Activated gamma-delta T cell treated with anti-CD3 and anti-CD28 coated beads, Interleukin-2, amount 50 U/mL, for 16 hours (primary cell): ENCODE results near the gene GPR61.
A peak's percentile ranks its signal among the peaks of the same experiment; 100 is the strongest.

ENCODE experiments used
- DNase-seq: peaks from one replicate; pipeline ENCODE4 v3.0.0-alpha.2; 2020; ENCODE audit warnings: low read depth

The GPR61 gene

DNA sequence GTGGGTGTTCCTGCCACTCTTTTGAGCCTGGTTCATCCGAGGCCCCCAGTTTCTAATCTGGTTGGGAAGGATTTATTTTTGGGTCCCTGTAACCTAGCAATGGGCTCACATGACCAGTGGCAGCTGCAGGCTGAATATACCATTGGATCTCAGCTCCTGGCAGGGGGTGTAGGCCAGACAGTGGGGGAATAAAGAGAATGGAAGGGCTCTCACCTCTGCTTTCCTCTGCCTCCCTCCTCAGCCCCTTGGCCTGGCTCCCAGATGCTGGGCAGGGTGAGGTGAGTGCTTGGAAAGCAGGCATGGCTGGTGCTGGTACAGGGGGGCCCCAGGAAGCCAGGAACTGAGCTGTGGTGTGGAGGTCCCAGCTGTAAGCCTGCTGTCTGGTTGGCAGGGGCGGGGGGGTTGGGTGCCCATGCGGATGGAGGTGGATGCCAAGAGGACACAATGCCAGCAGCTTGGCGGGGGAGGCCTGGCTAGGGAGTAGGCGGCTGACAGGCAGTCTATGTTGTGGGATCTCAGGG lies 3.6 kb upstream of the GPR61 start:
- no peak for DNase-seq

DNA sequence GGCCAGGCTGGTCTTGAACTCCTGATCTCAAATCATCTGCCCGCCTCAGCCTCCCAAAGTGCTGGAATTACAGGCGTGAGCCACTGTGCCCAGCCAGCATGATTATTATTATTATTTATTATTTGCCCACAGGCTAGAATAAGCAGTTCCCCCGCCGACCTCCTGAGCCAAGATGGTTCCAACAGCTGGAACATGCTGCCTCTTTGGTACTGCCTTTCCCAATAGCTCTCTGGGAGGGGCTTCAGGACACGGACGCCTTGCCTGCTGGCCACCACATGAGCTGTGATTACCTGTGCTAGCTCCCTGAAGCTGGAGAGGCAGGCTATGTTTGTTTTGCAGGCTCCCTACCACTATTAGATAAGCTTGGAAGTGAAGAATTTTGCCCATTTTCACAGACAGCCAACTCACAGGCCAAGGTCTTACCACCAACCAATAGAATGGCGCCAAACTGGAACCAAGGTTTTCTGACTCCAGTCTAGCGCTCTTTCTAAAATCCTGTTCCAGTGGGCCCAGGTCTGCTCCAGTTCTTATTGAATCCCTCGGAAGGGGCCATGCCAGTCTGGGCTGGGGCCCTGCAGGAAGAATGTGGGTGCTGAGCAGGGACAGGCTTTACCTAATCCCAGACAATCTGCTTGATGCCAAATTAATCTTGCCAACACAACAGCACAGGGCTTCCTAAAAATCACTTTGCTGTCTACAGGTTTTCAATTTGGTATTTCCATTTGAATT lies 2.1 kb upstream of the GPR61 start:
- DNase-seq = no peak

DNA sequence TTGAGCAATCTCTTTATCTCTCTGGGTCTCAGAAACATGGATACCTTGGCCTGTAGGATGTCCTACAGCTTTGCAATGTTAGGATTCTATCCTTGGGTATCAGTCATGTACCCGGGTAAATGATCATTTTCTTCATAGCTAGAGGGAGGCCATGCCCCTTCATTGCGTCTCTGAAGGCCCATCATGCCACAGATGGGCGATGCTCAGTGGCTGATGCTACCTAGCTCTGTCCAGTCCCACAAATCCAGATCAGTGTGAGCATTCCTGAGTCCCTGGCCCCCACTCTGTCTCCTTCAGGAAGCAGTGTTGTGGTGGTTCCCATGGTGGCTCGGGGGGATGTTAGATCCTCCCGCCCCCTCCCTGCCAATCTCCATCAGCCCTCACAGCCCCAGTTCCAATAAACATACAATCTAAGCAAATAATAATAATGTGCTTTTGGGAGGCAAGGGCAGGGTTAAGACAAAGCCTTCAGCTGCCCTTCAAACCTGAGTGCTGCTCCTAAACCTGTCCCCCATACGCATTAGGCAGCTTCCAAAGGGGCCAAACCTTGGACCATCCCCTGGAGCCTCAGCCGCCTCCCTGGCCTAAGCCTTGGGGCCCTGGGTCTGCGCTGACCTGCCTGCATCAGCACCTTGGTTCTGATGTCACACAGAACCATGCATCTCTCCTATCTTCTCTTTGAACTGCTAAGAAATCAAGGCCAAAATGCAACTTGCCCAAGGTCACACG lies 681 bp upstream of the GPR61 start:
- no peak for DNase-seq

DNA sequence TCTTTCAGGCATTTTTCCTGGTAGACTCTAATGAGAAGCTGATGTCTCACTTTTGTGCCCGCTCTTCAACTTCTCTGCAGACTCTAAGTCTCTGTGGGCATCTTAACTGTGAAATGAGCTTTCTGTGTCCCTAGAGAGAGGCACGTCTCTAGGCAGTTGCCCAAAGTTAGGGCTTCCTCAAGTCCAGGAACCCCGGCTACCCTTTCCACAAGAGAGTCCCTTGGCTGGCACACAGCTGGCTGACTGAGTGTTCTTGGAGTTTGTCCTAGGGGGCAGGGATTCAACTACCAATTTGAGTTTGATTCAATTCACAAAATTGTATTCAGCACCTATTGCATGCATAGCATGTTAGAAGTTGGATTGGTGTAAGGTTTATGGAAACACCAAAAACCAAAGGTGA lies 1.4 kb downstream of the GPR61 start:
- DNase-seq = no peak

DNA sequence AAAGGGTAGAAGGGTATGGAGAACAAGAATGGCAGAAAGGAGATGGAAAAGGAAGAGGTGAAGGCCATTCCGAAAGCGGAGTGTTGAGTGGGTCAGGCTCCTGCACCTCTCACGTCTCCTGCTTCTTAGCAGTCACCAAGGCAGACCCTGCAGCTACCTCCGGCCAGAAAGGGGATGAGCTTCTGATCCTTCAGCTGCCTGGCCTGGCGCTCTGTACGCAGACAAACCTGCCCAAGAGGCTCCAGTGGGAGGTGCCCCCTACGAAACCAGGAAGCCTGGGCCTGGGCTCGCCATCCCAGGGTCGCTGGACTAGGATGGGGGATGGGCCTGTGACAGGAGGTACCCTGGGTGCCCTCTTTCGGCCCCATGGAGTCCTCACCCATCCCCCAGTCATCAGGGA lies 3.0 kb downstream of the GPR61 start:
- DNase-seq = no peak

DNA sequence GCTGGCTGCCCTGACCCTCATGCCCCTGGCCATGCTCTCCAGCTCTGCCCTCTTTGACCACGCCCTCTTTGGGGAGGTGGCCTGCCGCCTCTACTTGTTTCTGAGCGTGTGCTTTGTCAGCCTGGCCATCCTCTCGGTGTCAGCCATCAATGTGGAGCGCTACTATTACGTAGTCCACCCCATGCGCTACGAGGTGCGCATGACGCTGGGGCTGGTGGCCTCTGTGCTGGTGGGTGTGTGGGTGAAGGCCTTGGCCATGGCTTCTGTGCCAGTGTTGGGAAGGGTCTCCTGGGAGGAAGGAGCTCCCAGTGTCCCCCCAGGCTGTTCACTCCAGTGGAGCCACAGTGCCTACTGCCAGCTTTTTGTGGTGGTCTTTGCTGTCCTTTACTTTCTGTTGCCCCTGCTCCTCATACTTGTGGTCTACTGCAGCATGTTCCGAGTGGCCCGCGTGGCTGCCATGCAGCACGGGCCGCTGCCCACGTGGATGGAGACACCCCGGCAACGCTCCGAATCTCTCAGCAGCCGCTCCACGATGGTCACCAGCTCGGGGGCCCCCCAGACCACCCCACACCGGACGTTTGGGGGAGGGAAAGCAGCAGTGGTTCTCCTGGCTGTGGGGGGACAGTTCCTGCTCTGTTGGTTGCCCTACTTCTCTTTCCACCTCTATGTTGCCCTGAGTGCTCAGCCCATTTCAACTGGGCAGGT lies 3.8 kb downstream of the GPR61 start:
- no peak for DNase-seq

DNA sequence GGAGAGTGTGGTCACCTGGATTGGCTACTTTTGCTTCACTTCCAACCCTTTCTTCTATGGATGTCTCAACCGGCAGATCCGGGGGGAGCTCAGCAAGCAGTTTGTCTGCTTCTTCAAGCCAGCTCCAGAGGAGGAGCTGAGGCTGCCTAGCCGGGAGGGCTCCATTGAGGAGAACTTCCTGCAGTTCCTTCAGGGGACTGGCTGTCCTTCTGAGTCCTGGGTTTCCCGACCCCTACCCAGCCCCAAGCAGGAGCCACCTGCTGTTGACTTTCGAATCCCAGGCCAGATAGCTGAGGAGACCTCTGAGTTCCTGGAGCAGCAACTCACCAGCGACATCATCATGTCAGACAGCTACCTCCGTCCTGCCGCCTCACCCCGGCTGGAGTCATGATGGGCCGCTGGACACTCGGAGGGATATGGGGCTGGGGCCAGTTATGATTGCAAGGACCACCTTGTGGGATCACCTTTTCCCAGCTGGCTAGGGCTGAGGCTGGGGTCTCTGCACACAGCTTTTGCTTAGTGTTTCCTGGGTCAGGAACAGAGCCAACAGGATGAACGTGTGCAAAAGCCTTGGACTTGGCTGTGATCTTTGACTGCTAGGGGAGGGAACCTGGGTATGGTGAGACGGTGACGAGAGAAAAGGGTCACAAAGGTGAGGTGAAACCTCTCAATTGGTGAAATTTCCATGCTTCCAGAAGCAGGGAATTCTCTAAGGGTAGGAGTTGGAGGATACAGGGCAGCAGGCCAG lies 4.5 kb downstream of the GPR61 start:
- no peak for DNase-seq

DNA sequence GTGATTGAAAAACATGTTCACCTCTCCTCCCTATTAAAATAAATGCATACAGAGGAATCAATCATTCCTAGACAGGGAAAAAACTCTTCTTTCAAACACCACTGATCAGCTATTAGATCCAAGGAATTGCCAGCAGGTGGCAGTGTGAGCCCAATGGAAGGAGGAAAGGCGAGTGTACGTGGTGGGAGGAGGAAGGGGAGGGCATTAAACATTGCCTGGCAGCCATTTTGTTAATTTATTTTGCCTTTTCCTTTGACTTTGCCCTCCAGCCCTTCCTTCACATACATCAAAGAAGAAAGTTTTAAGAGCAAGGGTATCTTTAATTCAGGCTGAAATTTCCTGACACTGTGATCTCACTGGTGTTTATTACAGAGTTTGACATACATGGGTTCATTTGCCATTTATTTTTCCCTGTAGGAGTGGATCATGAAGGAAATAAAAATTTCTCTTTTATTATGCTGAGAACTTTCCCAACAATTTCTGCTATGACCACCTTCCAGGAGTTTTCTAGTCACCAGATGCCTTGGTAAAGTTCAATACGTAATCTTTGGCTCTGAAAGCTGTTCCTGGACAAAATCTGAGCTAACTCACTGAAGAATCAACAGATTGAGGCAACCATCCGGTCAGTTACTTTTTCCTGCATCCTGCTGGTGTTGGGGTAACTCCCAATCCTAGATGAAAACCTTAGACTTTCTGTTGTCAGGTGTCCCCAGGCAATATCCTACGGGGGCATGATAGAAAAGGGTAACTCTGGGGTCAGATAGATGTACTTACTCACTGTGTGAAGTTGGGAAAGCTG lies 6.8 kb downstream of the GPR61 start:
- peak; percentile 83 for DNase-seq

DNA sequence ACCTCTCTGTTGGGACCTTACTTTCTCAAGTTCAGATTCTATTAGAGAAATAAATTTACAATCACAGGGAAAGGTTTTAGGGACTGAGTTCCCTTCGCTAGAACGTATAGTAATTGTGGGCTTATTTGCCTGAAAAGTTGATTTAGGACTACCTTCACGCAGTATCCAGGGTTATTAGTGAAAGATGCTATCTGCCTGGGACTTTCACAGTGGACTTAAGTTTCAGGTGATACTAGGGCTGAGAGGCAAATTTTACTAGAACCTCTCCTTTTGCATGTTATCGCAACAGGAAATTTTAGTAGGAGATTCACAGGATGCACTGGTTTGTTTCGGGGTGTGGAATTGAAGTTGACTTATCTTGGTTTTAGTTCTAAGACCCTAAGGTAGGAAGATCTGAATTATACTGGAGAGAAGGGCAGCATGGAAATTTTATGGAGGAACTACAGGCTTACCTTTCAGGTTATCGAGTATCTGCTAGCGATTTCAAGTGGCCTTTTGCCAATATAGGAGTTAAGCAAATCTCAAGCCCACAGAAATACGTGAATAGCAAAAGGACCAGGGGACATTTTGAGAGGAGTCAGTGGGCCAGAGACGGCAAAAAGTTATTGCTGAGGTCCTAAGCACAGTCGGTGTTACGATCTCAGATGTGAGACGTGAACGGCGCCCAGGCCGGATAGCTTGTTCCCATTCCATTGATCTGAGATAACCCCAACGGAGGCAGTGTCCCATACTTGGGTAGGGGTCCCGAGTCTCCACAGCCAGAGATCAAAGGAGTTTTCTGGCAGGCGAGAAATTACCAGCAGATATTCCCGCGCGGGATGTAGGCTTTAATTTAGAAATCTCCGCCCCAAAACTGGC lies 8.0 kb downstream of the GPR61 start:
- DNase-seq = no peak

DNA sequence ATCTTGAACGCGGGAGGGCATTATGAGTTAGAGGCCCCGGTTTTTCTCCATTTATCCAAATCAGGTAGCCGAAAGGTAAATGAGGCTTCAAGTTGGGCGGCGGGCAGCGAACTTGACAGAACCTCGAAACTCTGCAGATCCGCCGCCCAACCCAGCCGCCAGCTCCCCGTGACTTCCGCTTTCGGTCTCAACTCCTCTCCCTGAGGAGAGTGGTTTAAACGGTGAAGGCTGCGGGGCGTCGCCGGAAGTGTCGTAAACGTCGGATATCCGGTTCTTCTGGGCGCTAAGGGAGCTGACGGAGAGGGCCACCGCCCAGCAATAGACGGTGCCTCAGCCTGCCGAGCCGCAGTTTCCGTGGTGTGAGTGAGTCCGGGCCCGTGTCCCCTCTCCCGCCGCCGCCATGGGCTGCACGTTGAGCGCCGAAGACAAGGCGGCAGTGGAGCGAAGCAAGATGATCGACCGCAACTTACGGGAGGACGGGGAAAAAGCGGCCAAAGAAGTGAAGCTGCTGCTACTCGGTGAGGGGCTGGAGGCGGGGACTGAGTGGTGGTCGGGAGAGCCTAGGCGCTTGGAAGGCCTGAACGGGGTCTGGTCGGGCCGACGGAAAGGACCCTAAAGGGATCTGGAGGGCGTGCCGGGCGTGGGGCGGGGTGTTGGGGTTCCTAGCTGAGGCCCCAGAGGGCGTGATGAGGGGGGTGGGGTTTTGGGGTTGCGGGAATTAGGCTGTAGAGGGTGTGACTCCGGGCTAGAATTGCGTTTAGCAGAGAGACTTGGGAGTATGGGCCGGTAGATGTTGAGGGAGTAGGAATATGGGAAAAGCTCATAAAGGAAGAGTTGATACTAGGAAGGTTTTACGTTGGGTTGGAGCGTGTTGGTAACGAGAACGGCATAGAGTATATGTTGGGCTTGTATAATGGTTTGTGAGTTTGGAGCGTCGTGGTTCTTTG lies 8.9 kb downstream of the GPR61 start, which contains the start of gene GNAI3:
GNAI3 (plus strand) TSS at position 295 of the 947 bp plus-strand sequence; CDS start at position 401, 106 bp downstream.
- peak; percentile 97 for DNase-seq

DNA sequence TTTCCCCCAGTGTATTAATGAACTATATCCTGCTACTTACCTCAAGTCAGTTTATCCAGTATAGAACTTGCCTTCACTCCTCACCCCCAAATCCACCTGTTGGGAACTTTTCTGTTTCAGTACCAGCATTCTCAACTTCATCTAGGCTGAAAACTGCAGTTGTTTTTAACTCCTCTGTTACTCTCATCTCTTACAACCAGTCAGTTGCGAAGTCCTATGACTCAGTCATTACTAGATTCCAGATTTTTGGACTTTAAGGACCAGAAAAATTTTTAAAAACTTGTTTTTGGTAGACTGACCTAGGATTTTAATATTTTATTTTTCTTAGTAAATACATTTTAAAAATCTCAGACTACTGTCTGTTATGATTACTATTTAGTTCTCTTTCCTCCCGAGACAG lies 16.9 kb downstream of the GPR61 start:
- no peak for DNase-seq

DNA sequence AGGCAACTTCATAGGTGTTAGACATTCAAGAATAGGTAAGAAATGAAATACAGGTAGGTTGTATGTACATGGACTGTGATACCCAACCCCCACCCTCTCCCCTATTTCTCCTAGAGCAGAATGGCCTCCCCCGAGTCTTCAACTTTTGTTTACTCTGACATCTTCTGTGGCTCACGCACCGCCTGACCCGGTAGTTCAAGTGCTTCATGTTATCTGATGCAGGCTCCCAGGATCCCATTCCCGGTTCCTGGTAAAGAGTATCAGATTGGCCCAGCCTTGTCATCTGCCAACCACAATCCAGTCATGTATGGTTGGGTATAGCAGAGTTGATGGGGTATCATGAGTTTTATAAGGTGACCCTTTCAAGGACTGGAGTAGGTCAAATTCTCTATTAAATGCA lies 17.8 kb downstream of the GPR61 start:
- no peak for DNase-seq

DNA sequence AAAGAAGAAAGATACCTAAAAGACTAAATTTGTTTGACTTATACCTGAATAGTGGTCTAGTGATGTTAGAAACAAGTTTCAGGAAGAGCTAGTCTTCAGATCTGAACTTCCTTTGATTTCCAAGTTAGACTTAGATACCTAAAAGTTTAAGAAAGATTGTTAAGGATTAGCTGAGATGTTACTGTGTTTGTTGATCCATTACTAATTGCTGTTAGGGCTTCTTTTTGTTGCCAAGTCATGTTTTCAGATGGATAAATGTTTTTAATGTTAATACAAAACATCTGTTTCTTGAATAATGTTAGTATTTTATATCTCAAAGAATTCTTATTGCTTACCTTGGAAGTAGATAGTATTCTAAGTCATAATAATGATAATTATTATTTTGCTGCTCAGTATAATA lies 20.3 kb downstream of the GPR61 start:
- no peak for DNase-seq

DNA sequence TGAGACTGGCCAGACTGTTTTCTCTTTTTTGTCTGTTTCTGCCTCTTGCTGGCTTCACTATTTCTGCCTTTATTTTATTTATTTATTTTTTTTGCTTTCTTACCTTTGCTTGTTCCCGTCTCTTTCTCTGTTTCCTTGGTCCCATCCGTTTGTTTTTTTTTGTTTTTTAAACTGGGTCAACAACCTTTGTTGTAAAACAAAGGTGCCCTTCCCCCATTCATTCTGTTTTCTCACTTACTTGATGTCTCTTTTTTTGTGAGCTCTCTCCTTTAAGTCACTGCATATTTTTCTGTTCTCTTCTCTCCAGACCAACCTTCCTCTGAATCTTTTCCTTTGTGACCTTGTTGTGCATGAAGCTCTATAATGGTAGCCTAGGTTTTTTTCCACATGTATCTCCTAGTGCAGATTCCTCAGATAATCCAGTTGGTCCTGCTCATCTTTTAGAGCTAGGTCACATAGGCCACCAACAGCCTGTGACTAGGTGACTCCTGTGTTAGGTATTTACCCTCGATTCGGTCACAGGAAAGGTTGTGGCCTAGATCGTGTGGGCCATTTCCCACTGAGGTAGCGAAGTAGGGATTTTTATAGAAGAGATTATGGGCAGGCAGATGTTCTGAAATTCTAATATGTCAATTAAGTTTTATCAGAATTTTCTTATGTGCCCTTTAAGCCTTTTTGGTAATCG lies 24.7 kb downstream of the GPR61 start:
- no peak for DNase-seq

DNA sequence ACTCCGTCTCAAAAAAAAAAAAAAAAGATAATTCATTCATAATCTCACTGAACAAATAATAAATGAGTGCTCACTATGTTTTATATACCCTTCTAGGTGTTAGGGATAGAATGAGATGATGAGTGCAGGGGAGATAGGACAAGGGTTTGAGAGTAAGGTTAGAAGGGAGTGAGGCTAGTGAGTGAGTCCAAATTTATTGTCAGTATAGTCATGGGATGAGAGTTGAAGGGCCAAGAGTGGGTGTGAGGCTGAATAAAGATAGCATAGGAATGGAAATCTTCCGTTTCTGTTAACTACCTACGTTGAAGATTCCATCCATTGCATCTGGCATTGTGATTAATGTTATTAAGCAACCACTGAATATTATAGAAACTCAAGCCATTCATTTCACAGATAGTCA lies 25.6 kb downstream of the GPR61 start:
- DNase-seq = no peak

DNA sequence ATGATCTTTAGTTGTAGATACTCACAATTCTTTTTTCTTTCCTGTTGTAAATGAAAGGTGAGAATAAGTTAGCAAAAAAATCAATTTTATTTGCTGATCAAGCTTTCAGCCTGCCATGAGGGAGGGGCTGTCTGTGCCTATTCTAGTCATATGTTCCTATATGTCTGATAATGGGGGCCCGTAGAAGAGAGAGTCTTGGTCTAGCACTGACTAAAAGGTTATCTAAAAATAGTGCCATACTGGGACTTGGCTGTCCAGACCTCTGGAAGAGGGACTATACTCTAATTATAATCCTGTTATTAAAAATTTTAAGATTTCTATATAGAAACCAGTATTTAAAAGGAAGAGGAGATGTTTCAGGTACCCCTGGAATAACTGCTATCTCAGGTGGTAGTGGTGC lies 27.3 kb downstream of the GPR61 start:
- DNase-seq = no peak

DNA sequence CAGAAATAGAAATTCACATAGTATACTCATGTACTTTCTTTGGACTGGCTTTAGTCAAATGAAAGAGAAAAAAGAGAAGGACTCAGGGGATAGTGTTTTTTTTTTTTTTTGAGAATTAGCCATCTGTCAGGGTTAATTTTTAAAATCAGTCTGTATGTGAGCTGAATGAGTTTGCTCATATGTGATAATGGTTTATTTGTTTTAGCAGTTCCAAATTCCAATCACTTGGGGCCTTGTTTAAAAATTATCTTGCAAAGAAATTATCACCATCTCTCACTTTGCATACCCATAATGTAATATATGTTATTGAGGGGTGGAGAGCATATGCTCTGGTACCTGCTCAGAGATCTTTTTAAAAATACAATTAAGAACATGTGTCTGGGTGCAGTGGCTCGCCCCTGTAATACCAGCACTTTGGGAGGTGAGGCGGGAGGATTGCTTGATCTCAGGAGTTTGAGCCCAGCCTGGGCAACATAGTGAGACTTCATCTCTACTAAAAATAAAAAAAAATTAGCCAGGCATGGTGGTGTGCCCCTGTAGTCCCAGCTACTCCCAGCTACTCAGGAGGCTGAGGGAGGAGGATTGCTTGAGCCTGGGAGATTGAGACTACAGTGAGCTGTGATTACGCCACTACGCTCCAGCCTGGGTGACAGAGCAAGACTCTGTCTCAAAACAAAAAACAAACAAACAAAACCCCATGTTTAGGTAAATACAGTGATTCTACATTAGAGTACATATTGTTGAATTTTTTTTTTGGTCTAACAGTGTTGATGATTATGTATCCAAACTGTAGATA lies 28.4 kb downstream of the GPR61 start:
- DNase-seq = no peak

DNA sequence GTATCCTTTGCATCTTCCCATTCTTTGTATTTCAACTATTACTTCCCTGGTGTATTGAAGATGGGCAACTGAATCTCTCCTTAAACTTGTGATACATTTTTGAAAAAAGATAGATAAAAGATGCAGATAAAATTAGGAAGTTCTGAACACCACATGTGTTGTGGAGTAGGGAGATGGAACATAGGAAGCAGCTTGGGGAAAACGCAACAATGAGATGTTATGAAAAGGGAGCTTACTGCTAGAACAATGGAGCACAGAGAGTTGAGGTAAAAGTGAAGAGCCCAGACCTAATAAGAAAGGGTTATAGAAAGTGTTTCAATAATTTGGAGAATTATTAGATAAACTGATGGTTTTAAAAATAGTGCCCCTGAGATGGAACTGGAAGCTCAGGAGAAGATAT lies 29.7 kb downstream of the GPR61 start:
- no peak for DNase-seq
